GM21515 (cell line): ENCODE results near the gene TAF9.
"Not testable (repeated sequence)": the region's sequence is repeated elsewhere in the genome, so short reads cannot be mapped to it uniquely, and the experiment has no call there.

Experiments used
- ATAC-seq: cut with Tn5 transposase; IDR thresholded peaks from one replicate; pipeline ENCODE4 v1.9.1; 2021; ENCODE audit not compliant: unreplicated experiment

TAF9 gene, protein sequence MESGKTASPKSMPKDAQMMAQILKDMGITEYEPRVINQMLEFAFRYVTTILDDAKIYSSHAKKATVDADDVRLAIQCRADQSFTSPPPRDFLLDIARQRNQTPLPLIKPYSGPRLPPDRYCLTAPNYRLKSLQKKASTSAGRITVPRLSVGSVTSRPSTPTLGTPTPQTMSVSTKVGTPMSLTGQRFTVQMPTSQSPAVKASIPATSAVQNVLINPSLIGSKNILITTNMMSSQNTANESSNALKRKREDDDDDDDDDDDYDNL

GRCh38 chr5:69369340-69370121, at the start of gene TAF9, which contains the start of the genes AK6 and RAD17:
Gene TAF9, minus strand, starts transcription at chr5:69369520. Its CDS starts 3,783 bp downstream, at chr5:69365737.
Gene AK6, minus strand, starts transcription at chr5:69369520. Its CDS starts 30 bp downstream, at chr5:69369490.
Gene RAD17, plus strand, starts transcription at chr5:69369818. Its CDS starts 2,391 bp downstream, at chr5:69372209.
- ATAC-seq, result peak; percentile 88

DNA sequence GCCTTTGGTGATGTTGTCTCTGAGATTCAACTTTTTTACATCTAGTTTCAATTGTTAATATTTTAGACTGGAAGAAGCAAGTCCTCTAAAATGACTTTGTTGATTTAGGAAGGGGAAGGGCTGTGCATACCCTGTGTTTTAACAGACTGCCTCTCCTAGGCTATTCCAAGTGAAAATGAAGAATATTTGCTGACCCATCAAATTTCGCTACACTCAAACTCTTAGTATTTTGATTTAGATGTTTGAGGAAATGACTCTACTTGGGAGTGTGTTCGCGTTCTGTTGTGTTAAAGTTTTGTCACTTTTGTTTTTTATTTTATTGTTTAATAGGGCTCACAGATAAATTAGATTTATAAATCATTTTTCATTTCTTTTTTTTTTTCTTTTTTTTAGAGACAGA, 49.2 kb upstream of the TAF9 start:
- no peak for ATAC-seq

GRCh38 chr5:69416699-69417098, 47.4 kb upstream of the TAF9 start:
- ATAC-seq, result no peak

DNA sequence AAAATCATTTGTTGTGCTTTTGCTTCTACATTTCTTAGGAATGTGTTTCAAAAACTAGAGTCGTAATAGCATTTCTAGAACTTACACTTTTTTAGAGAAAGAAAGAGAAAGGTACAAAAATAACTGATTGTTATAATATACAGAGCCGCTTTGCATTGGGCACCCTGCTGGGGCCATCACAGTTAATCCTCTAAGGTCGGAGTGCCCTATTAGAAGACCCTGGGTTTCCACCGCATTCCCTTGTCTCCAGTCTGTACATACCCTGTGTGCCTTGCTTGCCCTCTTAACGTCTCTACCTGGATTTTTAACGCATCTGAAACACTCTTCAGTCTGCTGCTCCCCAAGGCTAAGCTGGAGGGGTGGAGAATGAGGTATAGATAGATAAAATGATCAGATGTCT, 46.9 kb upstream of the TAF9 start:
- ATAC-seq, result no peak

DNA sequence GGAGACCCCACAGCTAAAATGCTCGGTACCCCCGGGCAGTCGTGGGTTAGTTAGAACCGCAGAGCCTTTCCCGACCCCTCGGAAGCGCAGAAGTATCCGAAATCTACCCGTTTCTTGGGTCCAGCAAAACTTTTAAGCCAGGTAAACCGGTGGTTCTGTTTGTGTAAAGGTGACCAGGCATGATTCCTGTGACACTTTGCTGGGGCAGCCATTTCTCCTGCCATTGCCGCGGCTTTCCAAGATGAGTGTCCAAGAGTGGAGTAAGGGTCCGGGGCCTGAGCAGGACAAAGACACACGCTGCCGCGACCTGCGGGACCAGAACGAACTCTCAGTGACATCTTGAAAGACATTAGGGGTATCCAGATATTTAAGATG, 46.3 kb upstream of the TAF9 start:
- no peak for ATAC-seq

DNA sequence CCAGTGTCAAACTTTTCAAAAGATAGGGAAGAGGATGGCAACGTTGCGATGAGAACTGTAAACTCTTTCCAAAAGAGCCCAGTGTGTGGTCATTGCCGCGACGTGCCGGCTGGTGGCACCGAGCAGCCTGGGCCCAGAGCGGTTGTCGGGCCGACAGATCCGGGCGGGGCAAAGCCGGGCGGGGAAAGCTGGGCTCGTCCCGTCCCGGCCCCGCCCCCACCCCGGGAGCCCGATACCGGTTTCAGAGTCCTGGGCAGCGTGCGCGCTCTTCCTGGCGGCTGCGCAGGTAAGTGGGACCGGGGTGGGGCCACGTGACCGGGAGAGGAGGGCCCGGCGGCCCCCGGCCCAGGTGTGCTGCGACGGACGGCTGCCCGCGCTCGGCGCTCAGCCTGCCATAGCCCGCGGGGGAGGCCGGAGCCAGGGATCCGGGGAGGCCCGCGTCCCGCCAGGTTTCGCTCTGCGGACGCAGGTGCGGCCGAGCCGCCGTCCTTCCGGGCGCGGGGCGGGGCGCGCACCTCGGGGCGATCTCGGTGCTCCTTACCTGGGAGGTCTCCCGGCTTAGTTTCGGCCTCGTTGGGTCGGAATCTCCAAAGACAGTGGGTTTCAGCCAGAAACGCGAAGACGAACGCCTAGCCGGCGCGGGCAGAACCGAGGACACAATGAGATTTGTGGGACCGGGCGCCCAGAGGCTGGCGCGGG, 45.7 kb upstream of the TAF9 start, which contains the start of gene MARVELD2:
MARVELD2 (plus strand) TSS at position 232 of the 699 bp plus-strand sequence. CDS start 4,270 bp downstream, outside the sequence.
- peak; percentile 67 for ATAC-seq

DNA sequence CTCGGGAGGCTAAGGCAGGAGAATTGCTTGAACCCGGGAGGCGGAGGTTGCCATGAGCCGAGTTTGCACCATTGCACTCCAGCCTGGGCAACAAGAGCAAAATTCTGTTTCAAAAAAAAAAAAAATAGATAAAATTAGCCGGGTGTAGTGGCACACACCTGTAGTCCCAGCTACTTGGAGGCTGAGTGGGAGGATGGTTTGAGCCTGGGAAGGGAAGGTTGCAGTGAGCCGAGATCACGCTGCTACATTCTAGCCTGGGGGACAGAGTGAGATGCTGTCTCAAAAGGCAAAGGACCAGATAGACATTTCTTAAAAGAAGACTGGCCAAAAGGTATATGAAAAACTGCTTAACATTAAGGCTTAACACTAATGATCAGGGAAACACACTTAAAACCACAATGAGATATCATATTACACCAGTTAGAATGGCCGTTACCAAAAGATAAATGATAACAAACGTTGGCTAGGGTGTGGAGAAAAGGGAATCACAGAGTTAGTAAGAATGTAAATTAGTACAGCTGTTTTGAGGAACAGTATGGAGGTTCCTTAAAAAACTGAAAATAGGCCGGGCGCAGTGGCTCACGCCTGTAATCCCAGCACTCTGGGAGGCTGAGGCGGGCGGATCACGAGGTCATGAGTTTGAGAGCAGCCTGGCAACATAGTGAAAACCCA, 35.5 kb upstream of the TAF9 start:
- ATAC-seq, result no peak

DNA sequence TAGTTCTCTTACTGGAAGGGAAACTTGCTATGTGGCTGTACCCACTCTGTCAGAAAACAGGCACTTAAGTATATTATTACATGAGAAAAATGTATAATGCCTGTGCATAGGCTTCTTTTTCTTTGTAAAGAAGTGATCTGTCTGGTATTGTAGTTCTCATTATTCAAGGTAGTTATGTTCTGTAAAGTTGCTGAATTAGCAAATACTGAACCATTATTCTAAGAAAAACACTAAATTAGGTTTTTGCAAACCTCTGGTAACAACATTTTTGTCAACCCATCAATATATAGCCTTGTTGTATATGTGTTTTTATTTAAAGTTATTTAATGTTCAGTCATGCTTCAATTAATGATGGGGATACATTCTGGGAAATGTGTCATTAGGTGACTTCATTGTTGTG, 9.1 kb upstream of the TAF9 start:
- ATAC-seq, result no peak

- peak; percentile 70 for ATAC-seq
Observed at GRCh38 chr5:69374911-69375446, 5.7 kb upstream of the TAF9 start.

DNA sequence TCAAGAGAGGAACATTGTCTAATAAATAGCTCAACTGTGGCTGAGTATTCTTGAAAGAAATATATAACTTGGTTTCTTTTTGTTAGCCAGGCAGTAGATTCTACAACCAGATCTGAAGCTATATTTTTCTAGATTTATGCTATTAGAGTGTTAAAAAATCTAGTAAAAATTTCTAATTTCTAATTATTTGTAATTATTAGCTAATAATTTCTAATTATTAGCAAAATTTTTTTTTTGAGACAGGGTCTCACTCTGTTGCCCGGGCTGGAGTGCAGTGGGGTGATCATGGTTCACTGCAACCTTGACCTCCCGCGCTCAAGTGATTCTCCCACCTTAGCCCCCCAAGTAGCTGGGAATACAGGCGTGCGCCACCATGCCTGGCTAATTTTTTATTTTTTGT, 3.1 kb upstream of the TAF9 start:
- no peak for ATAC-seq

GRCh38 chr5:69370335-69370734, 1.0 kb upstream of the TAF9 start:
- ATAC-seq, result not testable (repeated sequence)

GRCh38 chr5:69368458-69369339, 621 bp downstream of the TAF9 start:
- no peak for ATAC-seq

- no peak for ATAC-seq
Observed at GRCh38 chr5:69367697-69368279, 1.5 kb downstream of the TAF9 start.

GRCh38 chr5:69364850-69365249, 4.5 kb downstream of the TAF9 start:
- no peak for ATAC-seq

DNA sequence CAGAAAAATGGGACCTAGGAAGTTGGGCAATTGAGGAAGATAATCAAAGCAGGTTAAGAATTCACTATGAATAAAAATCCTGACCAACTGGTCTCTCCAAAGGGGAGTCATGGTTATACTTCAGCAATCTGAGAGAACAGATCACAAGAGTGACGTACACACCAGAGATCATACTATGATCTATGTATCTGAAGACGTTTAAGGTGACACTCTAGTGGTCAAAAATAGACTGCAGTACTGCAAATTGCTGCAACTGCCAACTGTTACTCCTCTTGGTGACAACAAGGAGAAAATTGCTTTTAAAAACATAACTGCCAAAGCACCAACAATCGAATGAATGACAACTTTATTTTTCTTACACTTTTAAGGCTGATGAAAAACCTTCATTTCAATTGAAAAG, 4.9 kb downstream of the TAF9 start:
- no peak for ATAC-seq

DNA sequence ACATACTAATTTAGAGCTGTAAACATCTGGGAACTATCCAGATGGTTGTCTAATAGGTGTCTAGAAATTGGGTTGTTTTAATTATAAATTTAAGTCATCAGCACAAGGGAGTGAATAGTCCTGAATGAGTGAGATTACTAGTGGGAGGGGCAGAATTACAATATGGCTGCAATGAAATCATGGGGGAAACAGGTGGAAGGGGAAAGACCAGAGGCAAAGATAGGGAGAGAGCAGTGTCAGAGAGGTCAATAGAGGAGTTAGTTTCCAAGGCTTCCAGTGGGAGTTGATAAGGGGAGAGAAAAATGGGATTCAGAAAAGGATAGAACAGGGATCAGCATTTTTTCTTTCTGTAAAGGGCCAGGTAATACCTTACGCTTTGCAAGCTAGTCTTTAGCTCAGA, 8.9 kb downstream of the TAF9 start:
- no peak for ATAC-seq

GRCh38 chr5:69359699-69360098, 9.6 kb downstream of the TAF9 start:
- no peak for ATAC-seq

DNA sequence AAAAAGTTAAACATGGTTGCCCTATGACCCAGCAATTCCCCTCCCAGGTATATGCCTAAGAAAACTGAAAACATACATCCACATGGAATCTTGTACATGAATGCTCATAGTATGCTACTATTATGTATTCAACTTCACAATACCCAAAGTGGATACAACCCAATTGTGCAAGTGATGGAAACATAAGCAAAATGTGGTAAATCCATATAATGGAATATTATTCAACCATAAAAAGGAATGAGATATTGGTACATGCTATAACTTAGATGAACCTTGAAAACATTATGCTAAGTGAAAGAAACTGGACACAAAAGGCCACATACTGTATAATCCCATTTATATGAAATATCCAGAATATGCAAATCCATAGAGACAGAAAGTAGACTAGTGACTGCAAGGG, 18.7 kb downstream of the TAF9 start:
- ATAC-seq, result no peak

DNA sequence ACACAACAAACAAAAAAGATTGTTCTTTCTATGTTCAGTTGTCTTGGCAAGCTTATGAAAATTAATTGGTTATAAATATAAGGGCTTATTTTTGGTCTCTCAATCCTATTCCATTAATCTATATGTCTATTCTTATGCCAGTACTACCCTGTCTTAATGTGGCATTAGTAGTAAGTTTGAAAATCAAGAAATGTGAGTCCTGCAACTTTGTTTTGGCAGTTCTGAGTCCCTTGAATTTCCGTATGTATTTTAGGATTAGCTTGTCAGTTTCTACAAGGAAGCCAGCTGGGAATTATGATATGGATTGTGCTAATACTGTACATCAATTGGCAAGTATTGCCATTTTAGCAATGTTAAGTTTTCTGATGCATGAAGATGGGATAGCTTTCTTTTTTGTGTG, 26.2 kb downstream of the TAF9 start:
- ATAC-seq, result no peak
